Calu3 (cell line): ENCODE results near the gene UNC45B. TPM values are rescaled to one million over a fixed set of nuclear protein-coding genes. Genes with fewer than 3 reads are reported as not detected.

Source experiments
- BruUV-seq: library from RNA; stranded (reverse); fragments of 400-500 nt; replicated peaks from 2 replicates; lab custom pipeline; 2021; lab: Mats Ljungman, UMichigan
- CTCF ChIA-PET: fragments of 300-600 bp; sonication (Branson Sonifier 250); formaldehyde crosslinking; loops from one replicate; lab custom pipeline; 2022; ENCODE audit warnings: antibody characterized with exemption; lab: Charles Lee
- DNase-seq: peaks from one replicate; pipeline ENCODE4 v3.0.0; 2022
- H3K27ac Mint-ChIP-seq: one replicate; pipeline ENCODE4 v1.8.0; 2022; ENCODE audit warnings: mixed read lengths; ENCODE audit not compliant: unreplicated experiment
- H3K27me3 Mint-ChIP-seq: one replicate; pipeline ENCODE4 v1.8.0; 2022; ENCODE audit warnings: mixed read lengths; ENCODE audit not compliant: unreplicated experiment
- H3K36me3 Mint-ChIP-seq: one replicate; pipeline ENCODE4 v1.8.0; 2022; ENCODE audit warnings: mild to moderate bottlenecking, moderate library complexity, mixed read lengths; ENCODE audit not compliant: insufficient read depth, unreplicated experiment
- H3K4me1 Mint-ChIP-seq: one replicate; pipeline ENCODE4 v1.8.0; 2022; ENCODE audit warnings: mild to moderate bottlenecking, low read depth, mixed read lengths; ENCODE audit not compliant: unreplicated experiment
- H3K4me3 Mint-ChIP-seq: one replicate; pipeline ENCODE4 v1.8.0; 2022; ENCODE audit warnings: mild to moderate bottlenecking, low read depth, moderate library complexity, mixed read lengths; ENCODE audit not compliant: unreplicated experiment
- H3K9me3 Mint-ChIP-seq: one replicate; pipeline ENCODE4 v1.8.0; 2022; ENCODE audit warnings: low read depth, mixed read lengths; ENCODE audit not compliant: unreplicated experiment
- CTCF ChIP-seq: fragments of 200-600 bp; IDR thresholded peaks from one replicate; pipeline ENCODE4 v1.8.0; 2022; ENCODE audit warnings: antibody characterized with exemption; ENCODE audit not compliant: unreplicated experiment
- intact Hi-C: fragments of 100-400 bp; cut with micrococcal nuclease; formaldehyde crosslinking; loops from one replicate; pipeline ENCODE4 v1.10.0; 2022; ENCODE audit not compliant: unreplicated experiment
- total RNA-seq: library from RNA; stranded (reverse); gene quantifications from 2 replicates; pipeline ENCODE4 v1.2.3, GENCODE V29; 2022

UNC45B gene
- total RNA-seq, 1 experiment from 2014 or later, result not detected

GRCh38 chr17:35135322-35135721 lies 12.3 kb upstream of the UNC45B start:
- TF ChIP-seq CTCF, result no peak
- Mint-ChIP-seq H3K4me1 (no peaks in the 10 kb centered on the region), H3K4me3 (no peak overlapping the region), H3K9me3 (no peaks in the 10 kb centered on the region), H3K36me3 (peaks cover 46% of the 10 kb centered on the region), H3K27ac (no peak overlapping the region), H3K27me3 (no peaks in the 10 kb centered on the region)
- CTCF ChIA-PET, result no interaction called here
- intact Hi-C loops, result no loop called here
- BruUV-seq, result no TSS peak
- DNase-seq, result no peak

DNA sequence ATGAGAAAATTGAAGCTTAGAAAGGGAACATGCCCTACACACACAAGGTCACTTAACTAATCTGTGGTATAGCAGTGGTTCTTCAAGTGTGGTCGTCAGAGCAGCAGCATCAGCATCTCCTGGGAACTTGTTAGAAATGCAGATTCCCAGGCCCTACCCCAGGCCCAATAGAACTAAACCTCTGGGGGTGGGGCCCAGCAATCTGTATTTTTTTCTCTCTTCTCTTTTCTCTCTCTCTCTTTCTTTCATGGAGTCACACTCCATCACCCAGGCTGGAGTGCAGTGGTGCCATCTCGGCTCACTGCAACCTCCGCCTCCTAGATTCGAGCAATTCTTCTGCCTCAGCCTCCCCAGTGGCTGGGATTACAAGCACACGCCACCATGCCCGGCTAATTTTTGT lies 9.4 kb upstream of the UNC45B start:
- H3K27me3 Mint-ChIP-seq, result peaks cover 5% of the 10 kb centered on the region
- intact Hi-C loops, result no loop called here
- no peaks in the 10 kb centered on the region for H3K4me1 Mint-ChIP-seq
- no peak overlapping the region for H3K4me3 Mint-ChIP-seq
- CTCF ChIA-PET, result no interaction called here
- DNase-seq, result no peak
- no TSS peak for BruUV-seq
- H3K27ac Mint-ChIP-seq, result no peak overlapping the region
- H3K9me3 Mint-ChIP-seq, result no peaks in the 10 kb centered on the region
- no peak for TF ChIP-seq CTCF
- peaks cover 45% of the 10 kb centered on the region for H3K36me3 Mint-ChIP-seq

DNA sequence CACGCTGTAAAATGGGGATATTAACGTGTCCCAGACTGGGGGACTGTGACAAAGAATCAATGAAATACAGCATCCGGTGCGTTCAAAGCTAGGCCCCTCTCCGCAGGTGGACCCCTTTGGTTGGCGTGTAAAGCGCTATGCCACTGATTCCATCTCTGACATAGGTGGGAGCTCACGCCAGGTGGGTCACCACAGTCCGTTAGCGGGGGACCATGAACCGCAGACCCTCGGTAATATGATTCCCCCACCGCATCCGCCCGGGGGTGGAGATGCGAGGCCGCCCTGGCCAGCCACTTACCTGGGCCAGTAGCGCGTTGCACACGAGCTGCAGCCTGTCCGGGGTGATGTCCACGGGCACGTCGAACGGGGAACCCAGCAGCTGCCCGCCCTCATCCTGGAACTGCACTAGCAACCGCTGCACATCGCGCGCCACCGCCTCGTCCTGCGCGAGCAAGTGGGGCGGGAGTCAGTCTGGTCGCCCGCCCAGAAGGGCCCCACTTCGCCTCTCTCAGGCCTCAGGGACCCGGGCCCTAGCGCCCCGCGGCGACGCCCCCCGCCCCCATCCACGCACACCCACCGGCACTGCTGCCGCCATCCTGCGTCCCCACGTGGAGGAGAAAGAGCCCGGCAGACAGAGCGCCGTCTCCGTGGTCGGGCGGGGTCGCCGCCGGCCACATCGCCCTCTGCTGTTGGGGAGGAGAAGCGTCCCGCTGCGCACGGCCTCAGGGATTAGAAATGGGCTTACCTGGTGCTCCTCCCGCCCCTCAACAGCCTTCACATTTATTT lies 5.7 kb upstream of the UNC45B start, which contains the start of gene NLE1:
Gene NLE1 (minus strand): TSS at position 623 of the 786 bp plus-strand sequence. CDS start 28 bp downstream, at position 595.
- peak; percentile 86 for TF ChIP-seq CTCF
- Mint-ChIP-seq H3K9me3 (no peaks in the 10 kb centered on the region), H3K4me1 (no peaks in the 10 kb centered on the region), H3K27me3 (peaks cover 19% of the 10 kb centered on the region), H3K36me3 (peaks cover 22% of the 10 kb centered on the region), H3K27ac (no peak within 1 kb of the TSS), H3K4me3 (peak within 1 kb of the TSS; percentile 69)
- CTCF ChIA-PET, result interaction anchor here (0.7 kb wide), 1 partner anchor 657 kb away, joined by 4 read pairs; no protein-coding TSS in a partner anchor
- DNase-seq, result peak; percentile 91
- BruUV-seq, result TSS peak; percentile 58
- intact Hi-C loops, result loop anchor here (5.0 kb wide), 1 partner anchor 100 kb away; the partner anchor contains the start of gene SLFN5

DNA sequence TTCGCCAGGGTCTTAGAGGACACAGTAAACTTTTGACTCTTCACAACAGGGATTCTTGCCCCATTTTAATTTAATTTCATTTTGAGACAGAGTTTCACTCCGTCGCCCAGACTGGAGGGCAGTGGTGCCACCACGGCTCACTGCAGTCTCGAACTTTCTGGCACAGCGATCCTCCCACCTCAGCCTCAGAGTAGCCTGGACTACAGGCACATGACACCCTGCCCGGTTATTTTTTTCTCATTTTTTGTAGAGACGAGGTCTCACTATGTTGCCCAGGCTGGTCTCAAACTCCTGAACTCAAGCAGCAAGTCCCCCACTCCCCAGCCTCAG lies 5.2 kb upstream of the UNC45B start:
- no peaks in the 10 kb centered on the region for H3K9me3 Mint-ChIP-seq
- no TSS peak for BruUV-seq
- no peak overlapping the region for H3K27ac Mint-ChIP-seq
- peaks cover 24% of the 10 kb centered on the region for H3K27me3 Mint-ChIP-seq
- intact Hi-C loops, result loop anchor here (5.0 kb wide), 1 partner anchor 100 kb away; the partner anchor contains the start of gene SLFN5
- no peaks in the 10 kb centered on the region for H3K4me1 Mint-ChIP-seq
- DNase-seq, result no peak
- peaks cover 22% of the 10 kb centered on the region for H3K36me3 Mint-ChIP-seq
- no peak for TF ChIP-seq CTCF
- peak overlapping the region; percentile 69 for H3K4me3 Mint-ChIP-seq
- CTCF ChIA-PET, result no interaction called here
